Caki2 (cell line): ENCODE data around the gene ISYNA1. TPM values are rescaled to one million over a fixed set of nuclear protein-coding genes. Genes with fewer than 3 reads are reported as not detected.

ENCODE experiments used
- DNase-seq: peaks from one replicate; pipeline ENCODE4 v3.0.0-alpha.2; 2015; ENCODE audit warnings: low read depth
- in situ Hi-C: cut with HindIII; loops from 2 replicates; pipeline ENCODE4 v1.10.0; 2016; ENCODE audit warnings: low sequenced_read_pairs, low pct_unique_long_range_greater_than_20kb, mixed read lengths
- total RNA-seq: library from RNA; depleted of rRNA; stranded (reverse); fragments of >200 nt; shearing (Covaris generic); gene quantifications from 2 replicates; pipeline ENCODE4 v1.2.3, GENCODE V29; 2014; ENCODE audit warnings: low replicate concordance

The ISYNA1 gene
- total RNA-seq, 1 experiment from 2014 or later: 118 TPM

DNA sequence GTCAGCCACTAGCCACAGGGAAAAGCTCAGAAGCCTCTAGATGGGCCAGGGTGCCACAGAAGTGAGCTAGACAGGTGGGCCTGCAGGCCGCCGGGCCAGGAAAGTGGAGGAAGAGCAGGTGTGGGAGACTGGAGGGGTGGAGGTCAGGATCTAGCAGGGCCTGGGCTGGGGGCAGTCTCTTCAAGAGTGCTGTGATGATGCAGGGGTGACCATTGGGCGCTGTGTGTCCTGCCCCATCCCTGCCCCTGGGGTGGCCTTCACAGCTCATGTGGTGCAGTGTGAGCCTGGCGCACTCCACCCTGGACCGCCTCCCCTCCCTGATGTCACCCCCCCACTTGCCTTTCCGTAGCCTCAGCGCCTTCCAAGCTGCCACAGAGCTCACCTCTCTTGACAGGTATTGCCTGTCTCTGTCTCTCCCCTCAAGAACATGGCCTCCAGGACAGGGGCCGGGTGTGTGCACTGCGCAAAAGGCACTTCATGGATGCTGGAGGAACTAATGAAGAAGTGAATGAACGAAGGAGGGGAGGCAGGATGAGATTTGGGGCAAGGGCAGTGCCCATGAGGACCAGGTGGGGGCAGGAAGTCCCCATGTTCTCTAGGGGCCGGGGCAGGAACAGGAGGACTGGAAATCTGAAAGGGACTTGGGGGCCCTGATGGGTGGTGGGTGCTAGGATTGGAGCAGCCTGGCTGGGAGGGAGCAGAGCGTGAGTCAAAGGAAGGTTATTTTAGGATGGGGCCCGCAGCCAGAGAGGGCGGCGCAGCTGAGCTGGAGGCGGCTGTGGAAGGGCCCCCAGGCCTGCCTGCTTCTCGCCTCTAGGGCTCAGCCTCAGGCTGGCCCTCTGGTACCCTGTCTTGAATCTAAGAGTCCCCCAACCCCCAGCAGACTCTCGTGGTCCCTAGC lies 12.2 kb downstream of the ISYNA1 start:
- in situ Hi-C loops: no loop called here
- DNase-seq: no peak

DNA sequence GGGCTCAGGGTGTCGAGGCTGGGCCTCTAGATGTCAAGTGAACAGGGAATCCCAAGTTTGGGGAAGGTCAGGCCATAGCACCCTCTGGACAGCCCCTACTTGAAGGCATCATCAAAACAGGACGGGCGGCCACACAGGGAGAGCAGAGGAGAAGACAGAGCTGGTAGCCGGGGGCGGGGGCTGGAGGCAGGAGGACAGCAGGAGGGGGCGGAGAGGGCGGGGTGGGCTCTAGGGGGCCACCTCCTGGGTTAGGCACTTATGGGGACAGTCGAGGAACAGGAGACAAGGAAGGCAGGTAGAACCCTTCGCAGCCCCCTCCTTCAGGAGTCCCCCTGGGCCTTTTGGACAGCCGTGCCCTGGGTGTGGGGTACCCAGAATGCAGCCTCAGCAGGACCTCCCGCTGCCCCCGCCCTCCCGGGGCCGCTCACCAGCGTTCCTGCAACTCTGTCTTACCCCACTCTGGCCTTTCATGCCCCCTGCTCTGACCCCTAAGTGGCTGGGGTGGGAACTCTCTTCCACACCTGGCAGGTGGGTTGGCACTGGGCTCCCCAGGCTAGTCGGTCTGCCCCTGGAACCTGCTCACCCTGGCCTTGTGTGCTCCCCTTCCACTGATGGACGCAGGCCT lies 12.9 kb downstream of the ISYNA1 start:
- in situ Hi-C loops: no loop called here

DNA sequence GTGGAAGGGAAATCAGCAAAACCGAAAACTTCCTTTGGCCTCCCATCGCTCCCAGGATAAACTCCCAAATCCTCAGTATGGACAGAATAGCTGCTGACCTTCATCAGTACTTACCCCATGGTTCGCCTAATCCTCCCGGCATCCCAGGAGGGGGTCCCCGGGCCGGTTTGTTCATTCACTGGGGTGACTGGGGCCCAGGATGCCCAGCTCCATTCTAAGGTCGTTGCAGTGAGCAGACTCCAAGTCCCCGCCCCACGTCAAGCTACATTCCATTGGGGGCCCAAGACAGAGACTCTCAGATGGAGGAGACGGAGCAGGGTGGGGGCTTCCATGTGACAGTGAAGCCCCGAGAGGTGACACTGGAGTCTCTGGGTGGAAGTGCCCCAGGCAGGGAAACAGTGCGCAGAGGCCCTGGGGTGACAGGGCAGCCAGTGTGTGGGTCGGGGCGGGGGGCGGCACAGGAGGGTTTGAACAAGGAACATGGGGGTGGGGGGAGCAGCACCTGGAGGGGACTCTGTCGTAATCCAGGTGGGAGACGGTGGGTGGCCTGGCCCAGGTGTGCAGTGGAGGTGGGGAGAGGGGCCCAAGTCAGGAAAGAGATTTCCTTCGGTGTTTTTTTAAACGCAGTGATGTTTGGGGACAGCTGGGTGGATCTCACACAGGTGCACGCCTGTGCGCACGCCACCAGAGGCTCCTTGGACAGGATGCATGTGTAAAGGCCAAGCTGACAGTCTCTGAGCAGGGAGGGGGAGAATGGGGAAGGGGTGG lies 13.6 kb downstream of the ISYNA1 start:
- DNase-seq: no peak
- in situ Hi-C loops: no loop called here

More for the DNA sequence above, 12.9 kb downstream of the ISYNA1 start:
- DNase-seq: no peak

DNA sequence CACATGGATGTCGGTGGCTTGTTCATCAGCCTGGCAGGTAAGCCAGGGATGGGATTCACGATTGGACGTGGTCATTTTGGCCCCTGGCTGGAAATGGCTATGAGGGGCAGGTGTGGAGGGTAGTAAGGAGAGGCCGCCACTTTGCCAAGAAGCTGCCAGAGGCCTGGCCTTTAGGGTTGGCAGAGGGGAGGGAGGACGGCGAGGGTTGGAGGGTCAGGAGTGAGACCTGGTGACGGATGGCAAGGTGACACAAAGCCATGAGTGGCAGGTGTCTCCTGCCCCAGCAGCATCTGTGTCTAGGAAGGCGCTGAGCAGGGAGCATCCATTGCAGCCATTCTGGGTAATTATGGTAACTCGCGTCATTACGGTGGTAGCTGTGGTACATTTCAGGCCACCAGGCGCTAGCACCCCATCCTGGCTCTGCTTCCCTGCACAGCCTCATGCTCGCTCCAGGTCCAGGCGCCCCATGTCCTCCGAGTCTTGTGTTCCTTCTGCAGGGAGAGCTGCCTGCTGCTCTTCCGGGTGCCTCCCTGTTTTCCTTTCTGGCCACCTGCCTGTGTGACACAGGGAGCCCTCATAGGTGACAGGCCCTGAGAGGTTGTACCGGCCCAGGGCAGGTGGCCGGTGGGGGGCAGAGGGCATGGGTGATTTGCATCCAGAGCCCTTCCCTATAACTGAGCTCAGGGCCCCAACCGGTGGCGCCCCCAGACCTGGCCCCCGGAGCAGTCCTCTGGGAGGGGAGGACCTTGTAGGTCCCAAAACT lies 14.5 kb downstream of the ISYNA1 start:
- in situ Hi-C loops: no loop called here
- DNase-seq: no peak

DNA sequence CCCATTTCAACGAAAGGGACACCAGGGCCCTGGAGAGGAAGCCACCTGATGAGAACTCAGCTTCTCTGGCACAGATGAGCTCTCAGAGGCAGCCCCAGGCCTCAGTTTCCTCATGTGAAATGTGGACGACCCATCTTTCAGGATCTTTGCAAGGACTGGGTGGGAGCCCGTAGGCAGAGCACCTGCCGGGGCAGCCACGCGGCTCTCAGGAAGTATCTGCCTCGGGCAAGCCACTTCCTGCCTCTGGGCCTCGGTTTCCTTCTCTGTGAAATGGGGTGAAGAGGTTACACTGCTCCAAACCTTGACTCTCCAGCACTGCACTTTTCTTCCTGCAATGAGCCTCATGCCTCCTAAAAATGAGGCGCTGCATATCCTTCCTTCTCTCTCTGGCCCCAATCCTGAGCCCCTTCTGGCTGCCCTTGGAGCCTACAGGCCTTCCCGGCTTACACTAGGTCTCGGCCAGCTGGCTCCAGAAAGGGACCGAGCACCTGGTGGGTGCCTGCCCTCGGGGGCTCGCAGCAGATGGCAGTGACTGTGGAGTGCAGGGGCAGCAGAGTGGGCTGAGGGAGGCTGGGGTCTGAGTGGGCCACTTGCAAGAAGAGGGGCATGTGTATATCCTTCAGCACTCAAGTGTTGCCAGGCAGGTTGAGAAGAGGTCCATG lies 15.3 kb downstream of the ISYNA1 start:
- no peak for DNase-seq
- in situ Hi-C loops: no loop called here

DNA sequence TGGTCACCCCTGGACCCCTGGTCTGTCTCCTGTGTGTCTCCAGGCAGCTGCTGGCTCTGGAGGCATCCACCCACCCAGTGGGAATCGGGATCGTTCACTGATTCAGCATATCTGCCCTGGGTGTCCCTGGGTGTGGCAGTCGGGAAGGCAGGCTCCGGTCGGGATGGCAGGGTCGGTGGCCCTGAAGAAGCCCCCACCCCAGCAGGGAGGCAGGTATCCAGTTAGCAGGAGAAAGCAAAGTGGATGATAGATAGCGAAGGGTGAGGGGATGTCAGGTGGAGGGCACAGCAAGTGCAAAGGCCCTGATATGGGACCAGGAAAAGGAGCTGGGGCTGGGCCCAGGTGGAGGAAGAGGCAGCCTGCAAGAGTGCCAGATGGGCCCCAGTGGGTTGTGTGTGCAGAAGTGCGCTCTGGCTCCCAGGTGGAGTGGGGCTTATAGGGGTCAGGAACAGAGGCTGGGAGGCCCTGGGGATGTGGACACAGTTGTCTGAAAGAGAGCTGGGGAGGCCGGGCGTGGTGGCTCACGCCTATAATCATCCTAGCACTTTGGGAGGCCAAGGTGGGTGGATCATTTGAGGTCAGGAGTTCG lies 16.5 kb downstream of the ISYNA1 start:
- DNase-seq: no peak
- in situ Hi-C loops: no loop called here

DNA sequence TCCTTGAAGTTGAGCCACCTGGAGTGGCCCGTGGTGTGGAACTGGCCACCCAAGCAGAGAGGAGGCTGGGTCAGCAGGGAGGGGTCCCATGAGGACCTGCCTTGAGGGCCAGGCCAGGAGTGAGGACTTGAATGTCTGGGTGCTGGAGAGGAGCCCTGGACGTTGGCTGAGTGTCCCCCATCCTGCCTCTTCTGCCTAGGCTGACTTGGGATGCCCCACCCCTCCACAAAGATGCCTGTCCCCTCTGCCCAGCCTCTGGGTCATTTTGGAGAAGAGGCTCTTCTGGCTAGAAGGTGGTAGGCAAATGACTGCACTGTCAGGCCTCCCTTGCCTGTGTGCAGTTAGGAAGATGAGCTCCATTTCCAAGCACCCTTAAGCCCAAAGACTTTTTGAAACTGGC lies 17.0 kb downstream of the ISYNA1 start:
- no peak for DNase-seq
- in situ Hi-C loops: no loop called here

DNA sequence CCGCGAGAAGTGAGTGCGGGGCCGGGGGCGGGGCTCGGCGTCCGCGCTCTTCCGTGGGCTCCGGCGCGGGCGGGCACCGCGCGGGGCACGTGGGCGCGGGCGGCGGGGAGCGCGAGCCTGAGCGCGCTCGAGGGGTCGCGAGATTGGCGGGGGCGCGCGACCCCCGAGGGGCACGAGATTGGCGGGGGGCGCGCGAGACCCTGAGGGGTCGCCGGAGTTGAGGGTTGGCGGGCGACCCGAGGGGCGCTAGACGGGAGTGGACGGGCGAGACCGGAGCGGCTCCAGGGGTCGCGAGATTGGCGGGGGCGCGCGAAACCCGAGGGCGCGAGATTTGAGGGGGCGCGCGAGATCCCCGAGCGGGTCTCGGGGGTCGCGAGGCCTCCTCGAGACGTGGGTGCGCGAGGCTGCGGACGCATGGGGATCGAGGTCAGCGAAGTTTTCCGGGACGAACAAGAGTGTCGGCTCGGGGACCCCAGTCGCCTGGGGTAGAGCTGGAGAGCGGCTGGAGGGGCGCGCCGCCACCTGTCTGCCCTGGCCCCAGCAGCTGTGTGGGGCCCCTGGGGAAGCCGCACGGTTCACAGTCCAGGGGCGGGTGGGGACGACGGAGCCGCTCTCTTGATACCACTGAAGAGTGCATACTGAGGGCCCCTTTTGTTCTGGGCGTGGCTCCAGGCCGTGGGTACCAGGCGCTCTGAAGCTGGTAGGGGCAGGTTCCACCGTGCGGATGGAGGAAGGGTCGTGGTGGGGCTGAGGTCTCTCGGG lies 18.1 kb downstream of the ISYNA1 start:
- in situ Hi-C loops: no loop called here
- DNase-seq: no peak

DNA sequence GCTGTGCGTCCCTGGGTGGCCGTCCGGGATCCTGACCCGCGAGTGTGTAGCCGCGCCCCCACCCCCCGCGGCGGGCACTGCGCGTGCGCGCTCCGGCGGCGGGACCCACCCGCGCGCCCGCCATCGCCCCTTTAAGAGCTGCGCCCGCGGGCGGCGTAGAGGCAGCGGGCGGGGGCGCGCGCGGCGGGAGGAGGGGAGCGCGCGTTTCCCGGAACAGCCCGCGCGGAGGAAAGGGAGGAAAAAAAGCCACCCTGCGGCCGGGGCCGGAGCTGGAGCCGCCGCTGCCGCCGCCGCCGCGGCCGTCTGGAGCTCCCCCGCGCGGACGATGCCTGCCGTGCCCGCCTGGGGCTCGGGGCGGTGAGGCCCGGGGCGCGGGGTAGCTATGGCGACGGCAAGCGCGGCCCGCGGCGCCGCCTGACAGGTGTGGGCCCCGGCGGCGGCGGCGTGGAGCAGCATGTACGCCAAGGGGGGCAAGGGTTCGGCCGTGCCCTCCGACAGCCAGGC lies 18.7 kb downstream of the ISYNA1 start, which contains the start of gene SSBP4:
TSS of gene SSBP4 (plus strand) at position 204 of the 504 bp plus-strand sequence. CDS start at position 455, 251 bp downstream.
- peak; percentile 88 for DNase-seq
- in situ Hi-C loops: no loop called here

DNA sequence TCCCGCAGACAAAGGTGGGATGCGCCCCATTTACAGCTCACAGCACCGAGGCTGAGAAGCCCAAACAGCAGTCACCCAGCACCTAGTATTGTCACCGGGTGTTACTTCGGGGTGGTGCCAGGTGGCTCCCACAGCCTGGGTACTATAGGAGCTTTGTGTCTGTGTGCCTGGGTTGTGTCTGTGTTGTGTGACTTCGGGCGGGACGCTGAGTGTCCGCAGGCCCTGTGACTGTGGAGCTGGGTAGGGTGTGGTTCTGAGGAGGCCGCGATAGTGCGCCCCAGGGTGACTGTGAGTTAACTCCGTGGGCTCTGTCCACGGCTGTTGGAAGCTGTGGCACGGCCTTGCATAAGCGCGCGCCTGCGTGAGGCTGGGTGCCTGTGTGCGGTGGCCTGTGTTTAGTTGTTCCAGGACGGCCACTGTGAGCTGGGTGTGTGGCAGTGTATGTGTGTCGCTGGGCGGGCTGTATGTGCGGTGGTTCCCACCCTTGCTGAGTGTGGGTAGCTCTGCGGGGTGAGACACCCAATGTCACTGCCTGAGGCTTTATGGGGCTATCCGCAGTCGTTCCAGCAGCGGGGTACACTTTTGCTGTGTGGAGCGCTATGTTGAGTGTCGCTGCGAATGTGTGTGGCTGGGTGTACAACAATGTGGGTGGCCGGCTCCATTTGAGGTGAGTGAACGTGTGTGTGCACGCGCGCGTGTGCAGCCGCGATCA lies 19.3 kb downstream of the ISYNA1 start:
- no peak for DNase-seq
- in situ Hi-C loops: no loop called here

DNA sequence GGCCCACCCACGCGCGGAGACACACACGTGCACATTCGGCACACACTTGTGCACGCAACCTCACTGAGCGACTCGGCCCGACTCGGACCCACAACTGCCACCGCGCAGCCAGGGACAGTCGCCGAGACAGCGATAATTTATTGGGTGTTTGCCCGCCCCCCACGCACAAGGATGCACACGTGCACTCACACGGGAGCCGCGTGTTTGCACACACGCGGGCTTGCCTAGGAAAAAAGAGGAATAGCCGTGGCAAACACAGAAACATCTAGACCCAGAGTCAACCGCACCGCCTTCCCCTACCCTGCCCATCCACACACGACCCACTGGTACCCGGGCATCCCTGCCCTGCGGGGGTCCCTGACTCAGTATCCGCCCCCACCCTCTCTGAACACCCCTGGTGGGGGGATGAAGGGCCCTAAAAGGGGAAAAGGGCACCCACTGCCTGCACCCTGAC lies 19.9 kb downstream of the ISYNA1 start:
- in situ Hi-C loops: no loop called here
- peak; percentile 48 for DNase-seq

DNA sequence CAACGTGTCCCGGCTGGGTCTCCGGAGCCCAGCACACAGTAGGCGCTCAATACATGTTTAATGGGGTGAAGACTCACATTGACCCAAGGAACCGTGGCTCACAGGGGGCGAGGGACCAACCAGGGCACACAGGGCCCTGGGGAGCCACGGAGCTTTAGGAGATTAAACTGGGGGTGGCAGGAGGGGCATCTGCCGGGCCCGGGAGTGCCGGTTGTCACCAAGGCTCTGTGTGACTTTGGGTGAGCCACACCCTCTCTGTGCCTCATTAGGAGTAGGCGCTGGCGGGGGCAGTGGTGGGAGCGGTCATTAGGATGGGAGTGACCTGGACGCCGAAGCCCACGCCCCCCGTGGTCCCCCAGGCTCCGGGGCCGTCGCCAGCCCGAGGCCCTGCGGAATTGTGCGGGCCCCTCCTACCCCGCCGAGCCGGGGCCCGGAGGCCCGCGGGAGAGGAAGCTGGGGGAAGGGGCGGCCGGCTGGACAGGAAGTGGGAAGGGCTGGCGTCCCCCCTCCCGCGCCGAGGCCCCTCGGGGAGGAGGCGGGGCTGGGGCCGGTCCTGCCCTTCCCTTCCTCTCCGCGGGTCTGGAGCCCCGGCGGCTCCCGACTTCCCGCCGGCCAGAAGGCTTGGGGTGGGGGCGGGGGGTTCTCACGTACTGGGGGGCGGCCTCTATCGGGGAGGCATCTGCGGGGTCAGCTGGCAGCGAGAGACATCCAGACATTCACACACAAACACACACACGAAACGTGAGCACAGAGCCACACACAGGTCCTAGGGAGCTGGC lies 20.5 kb downstream of the ISYNA1 start:
- DNase-seq: peak; percentile 92
- in situ Hi-C loops: no loop called here

DNA sequence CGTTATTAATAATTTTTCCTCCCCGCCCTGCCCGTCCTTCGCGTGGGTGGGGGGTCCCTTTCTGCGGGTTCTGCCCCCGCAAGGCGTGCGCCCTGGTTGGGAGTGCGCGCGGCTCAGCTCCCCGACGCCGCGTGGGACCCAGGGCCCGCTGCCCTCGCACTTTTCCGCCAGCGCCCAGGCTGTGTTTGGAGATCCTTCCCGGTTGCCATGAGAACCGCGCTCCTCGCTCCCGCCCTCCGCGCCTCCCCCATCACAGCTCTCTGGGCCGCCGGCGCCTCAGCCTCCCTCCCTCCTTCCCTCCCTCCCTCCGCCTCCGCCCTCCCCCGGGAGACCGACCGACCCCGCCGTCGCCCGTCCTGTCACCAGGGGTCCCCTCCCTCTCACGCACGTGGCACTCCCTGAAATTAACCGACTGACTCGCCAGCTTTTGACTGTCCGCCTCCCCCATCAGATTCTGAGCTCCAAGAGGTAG lies 21.1 kb downstream of the ISYNA1 start:
- peak; percentile 89 for DNase-seq
- in situ Hi-C loops: no loop called here

DNA sequence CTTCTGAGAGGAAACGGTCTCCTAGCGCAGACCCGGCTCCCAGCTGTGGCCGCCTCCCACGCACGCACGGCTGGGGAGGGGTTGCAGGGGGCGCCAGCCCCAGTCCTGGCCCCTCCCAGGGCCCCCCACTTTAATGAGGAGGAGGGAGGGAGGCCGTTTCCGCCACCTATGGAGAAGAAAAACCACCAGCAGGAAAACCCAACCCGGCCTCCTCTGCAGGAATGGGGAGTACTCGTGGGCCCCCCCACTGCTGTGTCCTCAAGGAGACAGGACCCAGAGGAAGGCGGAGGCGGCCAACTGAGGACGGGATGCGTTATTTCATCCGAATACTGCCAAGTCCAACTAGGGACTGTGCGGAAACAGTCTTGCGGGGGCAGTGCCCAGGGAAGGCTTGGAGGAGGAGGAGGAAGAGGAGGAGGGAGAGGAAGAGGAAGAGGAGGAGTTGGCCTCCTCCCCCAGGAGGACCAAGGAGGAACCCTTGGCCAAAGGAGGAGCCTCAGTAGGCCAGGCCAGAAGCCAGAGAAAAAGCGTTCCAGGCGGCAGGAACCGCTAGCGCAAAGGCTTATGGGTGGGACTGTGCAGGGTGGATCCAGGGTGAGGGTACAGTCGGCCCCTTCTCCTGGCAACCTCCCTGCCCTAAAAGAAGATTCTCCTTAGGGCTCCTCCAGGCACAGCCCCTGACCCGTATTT lies 22.6 kb downstream of the ISYNA1 start:
- in situ Hi-C loops: no loop called here
- DNase-seq: no peak
